Testis (tissue), 2 donors: Measurements from ENCODE around the gene ALDH1A3.

Experiments used
- POLR2A ChIP-seq: fragments of 450-650 bp; IDR thresholded peaks from one replicate; pipeline ENCODE4 v1.6.1; 2017; ENCODE audit warnings: antibody characterized with exemption, mild to moderate bottlenecking, moderate library complexity
- TF ChIP-seq, protein P1 (sequence below), 3 experiments: fragments of 450-650 bp in 2 of 3; fragments of 200-600 bp in 1 of 3; sonication (generic) in 1 of 3; IDR thresholded peaks; one replicate each; pipeline ENCODE4 v1.5.1; 2016 to 2019; ENCODE audit warnings: antibody characterized with exemption in 3 of 3, mild to moderate bottlenecking in 2 of 3, moderate library complexity in 1 of 3

DNA sequence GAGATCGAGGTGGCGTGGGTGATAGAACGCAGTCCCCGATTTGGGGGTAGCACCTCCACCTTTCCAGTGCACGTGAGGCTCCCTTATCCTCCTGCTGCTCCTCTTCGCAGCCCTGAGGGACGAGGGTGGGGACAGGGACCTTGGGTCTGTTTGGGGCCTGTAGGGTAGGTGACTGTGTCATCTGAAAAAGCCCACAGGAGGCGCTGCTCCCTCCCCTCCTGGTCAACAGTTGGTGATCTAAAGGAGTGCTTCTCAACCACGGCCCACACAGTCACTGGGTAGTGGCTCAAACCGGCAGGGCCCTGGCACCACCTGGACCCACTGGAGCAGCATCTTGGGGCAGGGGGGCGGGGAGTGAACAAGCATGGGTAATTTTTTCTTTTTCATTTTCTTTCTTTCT, 46.6 kb downstream of the ALDH1A3 start:
- no peak for TF ChIP-seq POLR2A
- TF ChIP-seq, protein P1, sequence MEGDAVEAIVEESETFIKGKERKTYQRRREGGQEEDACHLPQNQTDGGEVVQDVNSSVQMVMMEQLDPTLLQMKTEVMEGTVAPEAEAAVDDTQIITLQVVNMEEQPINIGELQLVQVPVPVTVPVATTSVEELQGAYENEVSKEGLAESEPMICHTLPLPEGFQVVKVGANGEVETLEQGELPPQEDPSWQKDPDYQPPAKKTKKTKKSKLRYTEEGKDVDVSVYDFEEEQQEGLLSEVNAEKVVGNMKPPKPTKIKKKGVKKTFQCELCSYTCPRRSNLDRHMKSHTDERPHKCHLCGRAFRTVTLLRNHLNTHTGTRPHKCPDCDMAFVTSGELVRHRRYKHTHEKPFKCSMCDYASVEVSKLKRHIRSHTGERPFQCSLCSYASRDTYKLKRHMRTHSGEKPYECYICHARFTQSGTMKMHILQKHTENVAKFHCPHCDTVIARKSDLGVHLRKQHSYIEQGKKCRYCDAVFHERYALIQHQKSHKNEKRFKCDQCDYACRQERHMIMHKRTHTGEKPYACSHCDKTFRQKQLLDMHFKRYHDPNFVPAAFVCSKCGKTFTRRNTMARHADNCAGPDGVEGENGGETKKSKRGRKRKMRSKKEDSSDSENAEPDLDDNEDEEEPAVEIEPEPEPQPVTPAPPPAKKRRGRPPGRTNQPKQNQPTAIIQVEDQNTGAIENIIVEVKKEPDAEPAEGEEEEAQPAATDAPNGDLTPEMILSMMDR (IDR thresholded peaks at IDR 0.05): no peak
